GM12878 (cell line): ENCODE measurements around the gene ME2. TPM values are rescaled to one million over a fixed set of nuclear protein-coding genes. Genes with fewer than 3 reads are reported as not detected.

Experiments
- ATAC-seq: fragments of 200-7000 bp; cut with Tn5 transposase; 3 replicates; pipeline ENCODE4 v1.9.1; 2020; ENCODE audit warnings: mild to moderate bottlenecking, moderate library complexity
- BruUV-seq: library from RNA; stranded (reverse); fragments of 400-500 nt; replicated peaks from 2 replicates; lab custom pipeline; 2021; lab: Mats Ljungman, UMichigan
- CTCF ChIA-PET: fragments of 300-600 bp; sonication (Branson Sonifier 250); formaldehyde crosslinking; extraction: SDS; loops from one replicate; lab custom pipeline; 2021; ENCODE audit warnings: inconsistent platforms; lab: Yijun Ruan, JAX
- POLR2A ChIA-PET: fragments of 350-600 bp; formaldehyde crosslinking; extraction: SDS; loops from one replicate; lab custom pipeline; 2021; ENCODE audit warnings: inconsistent platforms; lab: Charles Lee
- RAD21 ChIA-PET: fragments of 300-600 bp; sonication (Branson Sonifier 250); formaldehyde crosslinking; loops from one replicate; lab custom pipeline; 2023; ENCODE audit warnings: antibody characterized with exemption; ENCODE audit not compliant: unreplicated experiment; lab: Charles Lee
- SMC1A ChIA-PET: fragments of 300-600 bp; sonication (Branson Sonifier 250); formaldehyde crosslinking; loops from one replicate; lab custom pipeline; 2023; ENCODE audit not compliant: unreplicated experiment, uncharacterized antibody; lab: Charles Lee
- DNase-seq: peaks from one replicate; pipeline ENCODE4 v3.0.0-alpha.2; 2011; ENCODE audit warnings: low read depth, low spot score
- FAIRE-seq: peaks from 3 replicates; lab custom pipeline; 2011; peaks lifted over from hg19 to GRCh38; lab: Jason Lieb, UNC
- H2AFZ ChIP-seq: 2 replicates; pipeline ENCODE4 v1.6.0; 2011; ENCODE audit warnings: low read depth, low read length, control low read depth; ENCODE audit not compliant: control insufficient read depth
- H3K27ac ChIP-seq: 2 replicates; pipeline ENCODE4 v1.5.1; 2011; ENCODE audit warnings: control low read depth; ENCODE audit not compliant: control insufficient read depth, insufficient read depth
- H3K27me3 ChIP-seq, 2 experiments: replicated peaks in 1 of 2; 2 replicates each; pipeline versions ENCODE4 v1.6.0 to v1.6.1; 2011; ENCODE audit warnings: low read length in 1 of 2; ENCODE audit not compliant: control insufficient read depth in 2 of 2, insufficient read depth in 2 of 2
- H3K36me3 ChIP-seq, 2 experiments: 2 replicates each; pipeline ENCODE4 v1.5.1; 2011; ENCODE audit warnings: low read length in 1 of 2; ENCODE audit not compliant: control insufficient read depth in 2 of 2, insufficient read depth in 2 of 2
- H3K4me1 ChIP-seq: 2 replicates; pipeline ENCODE4 v1.6.1; 2011; ENCODE audit warnings: mild to moderate bottlenecking, low read length, moderate library complexity, mixed read lengths; ENCODE audit not compliant: control insufficient read depth, insufficient read depth
- H3K4me2 ChIP-seq: 2 replicates; pipeline ENCODE4 v1.6.0; 2011; ENCODE audit warnings: control low read depth; ENCODE audit not compliant: control insufficient read depth, insufficient read depth
- H3K4me3 ChIP-seq: fragments of 200-600 bp; sonication (generic); 2 replicates; pipeline ENCODE4 v1.5.1; 2016
- H3K79me2 ChIP-seq: 2 replicates; pipeline ENCODE4 v1.6.0; 2011; ENCODE audit warnings: low read length; ENCODE audit not compliant: control insufficient read depth, insufficient read depth
- H3K9ac ChIP-seq: 2 replicates; pipeline ENCODE4 v1.8.0; 2011; ENCODE audit warnings: low read length, control low read depth, mixed read lengths; ENCODE audit not compliant: control insufficient read depth, insufficient read depth
- H3K9me3 ChIP-seq: replicated peaks from 3 replicates; pipeline ENCODE4 v1.5.1; 2011; ENCODE audit warnings: mild to moderate bottlenecking, low read length; ENCODE audit not compliant: control insufficient read depth, insufficient read depth
- H4K20me1 ChIP-seq: 2 replicates; pipeline ENCODE4 v1.6.0; 2011; ENCODE audit not compliant: control insufficient read depth, insufficient read depth
- ATF7 ChIP-seq: fragments of 450-650 bp; IDR thresholded peaks from 2 replicates; pipeline ENCODE4 v1.6.1; 2016; ENCODE audit warnings: low read depth, mild to moderate bottlenecking
- BHLHE40 ChIP-seq, 2 experiments: fragments of 450-650 bp in 1 of 2; IDR thresholded peaks; 2 replicates each; pipeline ENCODE4 v1.6.1; 2011 to 2017; ENCODE audit warnings: low read depth in 2 of 2, borderline replicate concordance in 1 of 2, improper control_type of control experiment in 1 of 2, low read length in 1 of 2, mild to moderate bottlenecking in 1 of 2
- CHD1 ChIP-seq: IDR thresholded peaks from 2 replicates; pipeline ENCODE4 v1.6.1; 2012; ENCODE audit warnings: low read depth, low read length, improper control_type of control experiment
- EGR1 ChIP-seq, 2 experiments: IDR thresholded peaks; 1 replicate in 1 of 2; 2 replicates in 1 of 2; pipeline ENCODE4 v1.6.1; 2011 to 2012; ENCODE audit warnings: low read depth in 2 of 2, low read length in 2 of 2, borderline replicate concordance in 1 of 2, mild to moderate bottlenecking in 1 of 2, moderate library complexity in 1 of 2
- NR2F1 ChIP-seq: fragments of 450-650 bp; conservative IDR thresholded peaks from 2 replicates; pipeline ENCODE4 v1.6.1; 2017; ENCODE audit warnings: mild to moderate bottlenecking
- SMAD1 ChIP-seq: fragments of 450-650 bp; IDR thresholded peaks from 2 replicates; pipeline ENCODE4 v1.6.1; 2018; ENCODE audit warnings: mild to moderate bottlenecking, low read depth; ENCODE audit not compliant: partially characterized antibody
- ZNF274 ChIP-seq: IDR thresholded peaks from one replicate; pipeline ENCODE4 v1.8.0; 2011; ENCODE audit not compliant: insufficient read length, insufficient read depth
- WGBS: methylation state at CpG from one replicate; pipeline ENCODE4 v1.1.6; 2016; ENCODE audit warnings: low lambda C conversion rate; ENCODE audit not compliant: insufficient replicate concordance, insufficient coverage; ENCODE audit errors: missing lambda C conversion rate; 5-methylcytosine and 5-hydroxymethylcytosine counted together
- in situ Hi-C: fragments of 300-500 bp; cut with MboI; formaldehyde crosslinking; loops from 9 replicates; pipeline ENCODE4 v1.14.3; 2018; ENCODE audit warnings: mixed read lengths
- intact Hi-C: fragments of 100-400 bp; cut with micrococcal nuclease; formaldehyde crosslinking; loops from one replicate; pipeline ENCODE4 v1.14.2; 2022; ENCODE audit not compliant: unreplicated experiment
- polyA plus RNA-seq, 11 experiments: library from polyadenylated mRNA; depleted of rRNA in 4 of 11; unstranded in 6 of 11; stranded (reverse) in 5 of 11; fragments of >200 nt; fragmentation: Nextera tagmentation in 4 of 11; fragmentation: Illumina TruSeq in 1 of 11; extraction: Ambion mirVana in 4 of 11; extraction: Trizol in 1 of 11; gene quantifications; 1 replicate in 1 of 11; 2 replicates in 10 of 11; pipeline versions ENCODE4 v1.2.1 to v1.2.3, GENCODE V29; 2011 to 2016; ENCODE audit warnings: inconsistent platforms in 2 of 11, missing spikeins in 2 of 11, low read depth in 1 of 11
- total RNA-seq, 4 experiments: library from RNA; depleted of rRNA in 3 of 4; stranded (reverse); fragments of >200 nt in 3 of 4; fragmentation: Illumina TruSeq in 1 of 4; extraction: Trizol in 1 of 4; gene quantifications; 2 replicates each; pipeline versions ENCODE4 v1.2.1 to v1.2.3, GENCODE V29; 2013 to 2021
- TF ChIP-seq, protein P1 (sequence below): fragments of 450-650 bp; IDR thresholded peaks from 2 replicates; pipeline ENCODE4 v1.6.1; 2017; ENCODE audit warnings: mild to moderate bottlenecking, moderate library complexity

ME2 gene
- total and polyA plus RNA-seq, 10 of the 15 experiments (the other 5 are each of a cell fraction or from before 2014, with no cell fraction given), result 41.3 to 155 (median 133) TPM

DNA sequence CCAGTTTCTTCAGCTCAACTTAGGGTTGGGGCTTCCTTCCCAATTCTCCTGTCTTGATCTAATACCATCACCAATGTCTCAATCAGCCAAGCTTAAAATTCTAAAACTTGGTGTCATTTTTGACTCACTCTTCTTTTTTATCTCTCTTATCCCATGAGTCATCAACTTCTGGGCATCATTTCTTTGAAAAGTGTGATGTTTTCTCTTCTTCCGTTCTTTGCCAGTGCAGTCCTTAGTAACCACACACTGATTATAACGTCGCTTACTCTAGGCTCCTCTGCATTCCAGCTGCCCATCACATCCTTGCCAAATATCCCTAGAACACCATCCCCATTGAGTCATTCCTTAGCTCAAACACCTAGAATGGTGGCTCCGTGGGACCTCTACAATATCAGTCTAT is 31.7 kb upstream of the ME2 start (continued):
- TF ChIP-seq EGR1 (IDR thresholded peaks at IDR 0.05; ENCODE audit: borderline replicate concordance in 1 of 2, low read depth in 2 of 2, low read length in 2 of 2), result no peak
- no peak for TF ChIP-seq ZNF274
- TF ChIP-seq SMAD1, result no peak

DNA sequence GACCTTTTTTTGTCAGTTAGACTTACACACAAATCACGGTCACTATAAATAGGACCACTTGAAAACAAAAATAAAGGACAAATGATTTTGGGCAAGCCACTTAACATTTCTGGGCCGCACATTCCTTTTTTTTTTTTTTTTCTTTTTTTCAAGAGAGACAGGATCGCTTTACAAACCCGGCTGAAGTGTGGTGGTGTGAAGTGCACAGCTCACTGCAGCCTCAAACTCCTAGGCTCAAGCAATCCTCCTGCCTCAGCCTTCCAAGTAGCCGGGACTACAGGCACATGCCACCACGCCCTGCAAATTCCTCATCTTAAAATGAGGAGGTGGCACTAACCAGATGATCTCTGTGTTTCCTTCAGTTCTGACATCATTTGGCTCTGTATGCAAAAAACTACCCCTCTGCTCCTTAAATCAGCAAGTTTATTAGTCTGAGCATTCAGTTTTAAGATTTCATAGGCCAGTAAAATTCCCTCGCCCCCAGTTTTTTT is 30.8 kb upstream of the ME2 start:
- Histone ChIP-seq H4K20me1 (no peaks in the 10 kb centered on the region), H3K9ac (no peak overlapping the region), H3K4me1 (no peaks in the 10 kb centered on the region), H3K9me3 (no peaks in the 10 kb centered on the region), H3K4me3 (no peak overlapping the region), H3K27ac (no peak overlapping the region), H3K4me2 (no peak overlapping the region), H3K27me3 (no peaks in the 10 kb centered on the region), H3K36me3 (no peaks in the 10 kb centered on the region), H3K79me2 (no peaks in the 10 kb centered on the region), H2AFZ (no peak overlapping the region)
- no TSS peak for BruUV-seq
- WGBS, result 63% methylated on average over 5 of the region's 7 CpGs
- FAIRE-seq (no peak), ATAC-seq (no peak), DNase-seq (no peak)
- no peak for TF ChIP-seq BHLHE40 (IDR thresholded peaks at IDR 0.05; ENCODE audit: borderline replicate concordance in 1 of 2, low read depth in 2 of 2, low read length in 1 of 2)
- POLR2A ChIA-PET, result no interaction called here
- CTCF ChIA-PET, result no interaction called here
- intact Hi-C loops (no loop called here), in situ Hi-C loops (no loop called here)
- RAD21 ChIA-PET, result no interaction called here
- SMC1A ChIA-PET, result interaction anchor here (0.5 kb wide), 1 partner anchor 16 kb away, joined by 3 read pairs; no protein-coding TSS in a partner anchor

DNA sequence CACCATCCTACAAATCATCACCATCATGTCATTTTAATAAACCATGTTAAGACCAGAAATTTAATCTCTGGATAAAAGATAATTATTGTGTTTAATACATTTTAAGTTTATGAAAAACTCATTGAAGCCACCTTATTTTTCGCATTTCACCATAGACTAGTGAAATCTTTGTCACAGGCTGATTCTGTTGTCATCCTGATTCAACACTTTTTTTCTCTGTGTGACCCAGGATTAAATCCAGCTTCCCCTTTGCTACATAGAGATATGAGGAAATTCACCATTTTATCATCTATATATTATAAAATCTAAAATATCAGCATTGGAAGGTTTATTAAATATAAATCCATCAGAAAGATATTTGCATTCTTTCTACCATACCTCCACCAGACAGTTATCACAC is 29.9 kb upstream of the ME2 start:
- 50% methylated on average over 1 of the region's 1 CpG for WGBS
- Histone ChIP-seq H3K4me2 (no peak overlapping the region), H3K27ac (no peak overlapping the region), H3K79me2 (no peaks in the 10 kb centered on the region), H3K36me3 (no peaks in the 10 kb centered on the region), H3K9ac (no peak overlapping the region), H3K4me3 (no peak overlapping the region), H3K27me3 (no peaks in the 10 kb centered on the region), H2AFZ (no peak overlapping the region), H4K20me1 (no peaks in the 10 kb centered on the region), H3K9me3 (no peaks in the 10 kb centered on the region), H3K4me1 (no peaks in the 10 kb centered on the region)
- POLR2A ChIA-PET, result no interaction called here
- CTCF ChIA-PET, result no interaction called here
- no peak for FAIRE-seq
- SMC1A ChIA-PET, result no interaction called here
- no peak for ATAC-seq
- RAD21 ChIA-PET, result no interaction called here
- in situ Hi-C loops, result no loop called here
- no TSS peak for BruUV-seq
- intact Hi-C loops, result no loop called here
- DNase-seq, result no peak
- TF ChIP-seq, protein P1, sequence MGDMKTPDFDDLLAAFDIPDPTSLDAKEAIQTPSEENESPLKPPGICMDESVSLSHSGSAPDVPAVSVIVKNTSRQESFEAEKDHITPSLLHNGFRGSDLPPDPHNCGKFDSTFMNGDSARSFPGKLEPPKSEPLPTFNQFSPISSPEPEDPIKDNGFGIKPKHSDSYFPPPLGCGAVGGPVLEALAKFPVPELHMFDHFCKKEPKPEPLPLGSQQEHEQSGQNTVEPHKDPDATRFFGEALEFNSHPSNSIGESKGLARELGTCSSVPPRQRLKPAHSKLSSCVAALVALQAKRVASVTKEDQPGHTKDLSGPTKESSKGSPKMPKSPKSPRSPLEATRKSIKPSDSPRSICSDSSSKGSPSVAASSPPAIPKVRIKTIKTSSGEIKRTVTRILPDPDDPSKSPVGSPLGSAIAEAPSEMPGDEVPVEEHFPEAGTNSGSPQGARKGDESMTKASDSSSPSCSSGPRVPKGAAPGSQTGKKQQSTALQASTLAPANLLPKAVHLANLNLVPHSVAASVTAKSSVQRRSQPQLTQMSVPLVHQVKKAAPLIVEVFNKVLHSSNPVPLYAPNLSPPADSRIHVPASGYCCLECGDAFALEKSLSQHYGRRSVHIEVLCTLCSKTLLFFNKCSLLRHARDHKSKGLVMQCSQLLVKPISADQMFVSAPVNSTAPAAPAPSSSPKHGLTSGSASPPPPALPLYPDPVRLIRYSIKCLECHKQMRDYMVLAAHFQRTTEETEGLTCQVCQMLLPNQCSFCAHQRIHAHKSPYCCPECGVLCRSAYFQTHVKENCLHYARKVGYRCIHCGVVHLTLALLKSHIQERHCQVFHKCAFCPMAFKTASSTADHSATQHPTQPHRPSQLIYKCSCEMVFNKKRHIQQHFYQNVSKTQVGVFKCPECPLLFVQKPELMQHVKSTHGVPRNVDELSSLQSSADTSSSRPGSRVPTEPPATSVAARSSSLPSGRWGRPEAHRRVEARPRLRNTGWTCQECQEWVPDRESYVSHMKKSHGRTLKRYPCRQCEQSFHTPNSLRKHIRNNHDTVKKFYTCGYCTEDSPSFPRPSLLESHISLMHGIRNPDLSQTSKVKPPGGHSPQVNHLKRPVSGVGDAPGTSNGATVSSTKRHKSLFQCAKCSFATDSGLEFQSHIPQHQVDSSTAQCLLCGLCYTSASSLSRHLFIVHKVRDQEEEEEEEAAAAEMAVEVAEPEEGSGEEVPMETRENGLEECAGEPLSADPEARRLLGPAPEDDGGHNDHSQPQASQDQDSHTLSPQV, result no peak
- no peak for TF ChIP-seq NR2F1
- TF ChIP-seq CHD1, result no peak
- no peak for TF ChIP-seq ATF7
